T-helper 2 cell treated with Interferon-gamma antibody and Interleukin-4, amounts not matched to agents 100 ng/mL and 5 ng/mL, for 36 hours (primary cell): ENCODE measurements around the gene RNF223. TPM values are rescaled to one million over a fixed set of nuclear protein-coding genes. Genes with fewer than 3 reads are reported as not detected.

Experiments
- intact Hi-C: fragments of 100-400 bp; cut with micrococcal nuclease; formaldehyde crosslinking; loops from one replicate; pipeline ENCODE4 v1.15.1; 2023
- total RNA-seq: library from RNA; stranded (reverse); gene quantifications from 2 replicates; pipeline ENCODE4 v1.2.3, GENCODE V29; 2022

Gene RNF223
- total RNA-seq, 1 donor from 2014 or later: not detected

- intact Hi-C loops: no loop called here
Observed at GRCh38 chr1:1049318-1050165, 24.6 kb downstream of the RNF223 start.

- intact Hi-C loops: no loop called here
Observed at GRCh38 chr1:1048765-1049164, 25.3 kb downstream of the RNF223 start.

- intact Hi-C loops: no loop called here
Observed at GRCh38 chr1:1047963-1048362, 26.1 kb downstream of the RNF223 start.

- intact Hi-C loops: no loop called here
Observed at GRCh38 chr1:1047407-1047806, 26.7 kb downstream of the RNF223 start.

GRCh38 chr1:1046767-1047166 lies 27.3 kb downstream of the RNF223 start:
- intact Hi-C loops: no loop called here

GRCh38 chr1:1046243-1046642 lies 27.9 kb downstream of the RNF223 start:
- intact Hi-C loops: no loop called here

- intact Hi-C loops: no loop called here
Observed at GRCh38 chr1:1045129-1045528, 29.0 kb downstream of the RNF223 start.

- intact Hi-C loops: loop anchor here (5.0 kb wide), 1 partner anchor 1088 kb away; no protein-coding TSS in a partner anchor
Observed at GRCh38 chr1:1044455-1045078, 29.5 kb downstream of the RNF223 start.

GRCh38 chr1:1043921-1044320 lies 30.2 kb downstream of the RNF223 start:
- intact Hi-C loops: loop anchor here (5.0 kb wide), 1 partner anchor 1088 kb away; no protein-coding TSS in a partner anchor

- intact Hi-C loops: loop anchor here (5.0 kb wide), 1 partner anchor 1089 kb away; no protein-coding TSS in a partner anchor
Observed at GRCh38 chr1:1043411-1043810, 30.7 kb downstream of the RNF223 start.

GRCh38 chr1:1042835-1043234 lies 31.3 kb downstream of the RNF223 start:
- intact Hi-C loops: loop anchor here (5.0 kb wide), 1 partner anchor 1089 kb away; no protein-coding TSS in a partner anchor

GRCh38 chr1:1041873-1042272 lies 32.2 kb downstream of the RNF223 start:
- intact Hi-C loops: loop anchor here (5.0 kb wide), 1 partner anchor 1090 kb away; no protein-coding TSS in a partner anchor

GRCh38 chr1:1041092-1041523 lies 33.0 kb downstream of the RNF223 start:
- intact Hi-C loops: loop anchor here (5.0 kb wide), 1 partner anchor 1091 kb away; no protein-coding TSS in a partner anchor

GRCh38 chr1:1040004-1040991 lies 33.8 kb downstream of the RNF223 start:
- intact Hi-C loops: loop anchor here (1.0 to 5.0 kb wide), 2 partner anchors 19 to 1092 kb away; no protein-coding TSS in a partner anchor

- intact Hi-C loops: loop anchor here (10.0 kb wide), 2 partner anchors 55 to 265 kb away; partner anchors contain the start of genes ACAP3, PERM1 and PUSL1
Observed at GRCh38 chr1:1039145-1039910, 34.8 kb downstream of the RNF223 start.

GRCh38 chr1:1038694-1039093 lies 35.4 kb downstream of the RNF223 start:
- intact Hi-C loops: loop anchor here (10.0 kb wide), 2 partner anchors 54 to 266 kb away; partner anchors contain the start of genes ACAP3, PERM1 and PUSL1

GRCh38 chr1:1037366-1038327 lies 36.5 kb downstream of the RNF223 start:
- intact Hi-C loops: loop anchor here (10.0 kb wide), 2 partner anchors 53 to 267 kb away; partner anchors contain the start of genes ACAP3, PERM1 and PUSL1

GRCh38 chr1:1035291-1035943 lies 38.7 kb downstream of the RNF223 start:
- intact Hi-C loops: loop anchor here (10.0 kb wide), 2 partner anchors 51 to 269 kb away; partner anchors contain the start of genes ACAP3, PERM1 and PUSL1
